Fibroblast of the aortic adventitia (primary cell): ENCODE measurements around the gene RBM45. TPM values are rescaled to one million over a fixed set of nuclear protein-coding genes. Genes with fewer than 3 reads are reported as not detected.
"Not testable (repeated sequence)": the region's sequence is repeated elsewhere in the genome, so short reads cannot be mapped to it uniquely, and the experiment has no call there.

Source experiments
- DNase-seq: peaks from one replicate; pipeline ENCODE4 v3.0.0-alpha.2; 2010; ENCODE audit warnings: low read depth
- H3K4me3 ChIP-seq: 2 replicates; pipeline ENCODE4 v1.5.1; 2011; ENCODE audit warnings: low read depth, mild to moderate bottlenecking, control low read depth, low read length, moderate library complexity
- total RNA-seq: library from RNA; depleted of rRNA; stranded (reverse); fragments of >200 nt; gene quantifications from 2 replicates; pipeline ENCODE4 v1.2.3, GENCODE V29; 2012; ENCODE audit warnings: low replicate concordance
- TF ChIP-seq, protein P1 (sequence below): IDR thresholded peaks from 2 replicates; pipeline ENCODE4 v1.5.1; 2011; ENCODE audit warnings: mild to moderate bottlenecking, low read length, control low read depth, inconsistent platforms; ENCODE audit not compliant: insufficient read depth

RBM45 gene
- total RNA-seq, 1 donor, result 19.5 TPM

DNA sequence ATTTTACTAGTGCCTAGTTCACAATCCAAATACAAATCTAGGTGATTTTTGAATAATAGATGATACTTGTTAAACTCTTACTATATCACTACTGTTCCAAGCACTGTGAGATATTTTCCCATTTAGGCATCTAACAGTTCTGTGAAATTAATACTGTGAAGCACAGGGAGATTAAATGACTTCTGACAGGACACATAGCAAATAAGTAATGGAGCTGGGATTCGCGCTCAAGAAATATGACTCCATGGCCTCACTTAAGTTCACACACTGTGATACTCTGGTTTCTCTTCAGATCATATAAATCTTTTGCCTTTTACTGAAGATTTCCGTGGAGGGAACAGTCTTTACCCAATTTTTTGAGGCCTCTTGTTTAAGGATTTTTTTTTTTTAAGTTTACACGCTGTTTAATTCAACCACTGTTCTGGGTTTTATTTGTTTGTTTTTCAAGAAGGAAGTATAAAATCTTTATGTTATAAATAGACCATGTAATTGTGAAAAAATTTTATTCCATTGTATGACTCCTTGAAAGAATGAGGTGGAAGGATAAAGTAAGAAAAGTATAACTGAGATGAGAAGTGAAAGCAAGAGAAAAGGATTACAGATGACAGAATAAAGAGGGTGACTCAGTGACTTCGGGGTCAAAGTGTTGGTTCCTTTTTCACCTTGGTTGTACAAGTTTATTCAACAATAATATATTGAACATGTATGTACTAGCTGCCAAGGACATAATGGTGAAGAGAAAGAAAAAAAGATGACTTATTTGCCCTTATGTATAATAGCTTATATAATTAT, 30.2 kb downstream of the RBM45 start:
- no peak overlapping the region for H3K4me3 ChIP-seq
- no peak for DNase-seq
- TF ChIP-seq, protein P1, sequence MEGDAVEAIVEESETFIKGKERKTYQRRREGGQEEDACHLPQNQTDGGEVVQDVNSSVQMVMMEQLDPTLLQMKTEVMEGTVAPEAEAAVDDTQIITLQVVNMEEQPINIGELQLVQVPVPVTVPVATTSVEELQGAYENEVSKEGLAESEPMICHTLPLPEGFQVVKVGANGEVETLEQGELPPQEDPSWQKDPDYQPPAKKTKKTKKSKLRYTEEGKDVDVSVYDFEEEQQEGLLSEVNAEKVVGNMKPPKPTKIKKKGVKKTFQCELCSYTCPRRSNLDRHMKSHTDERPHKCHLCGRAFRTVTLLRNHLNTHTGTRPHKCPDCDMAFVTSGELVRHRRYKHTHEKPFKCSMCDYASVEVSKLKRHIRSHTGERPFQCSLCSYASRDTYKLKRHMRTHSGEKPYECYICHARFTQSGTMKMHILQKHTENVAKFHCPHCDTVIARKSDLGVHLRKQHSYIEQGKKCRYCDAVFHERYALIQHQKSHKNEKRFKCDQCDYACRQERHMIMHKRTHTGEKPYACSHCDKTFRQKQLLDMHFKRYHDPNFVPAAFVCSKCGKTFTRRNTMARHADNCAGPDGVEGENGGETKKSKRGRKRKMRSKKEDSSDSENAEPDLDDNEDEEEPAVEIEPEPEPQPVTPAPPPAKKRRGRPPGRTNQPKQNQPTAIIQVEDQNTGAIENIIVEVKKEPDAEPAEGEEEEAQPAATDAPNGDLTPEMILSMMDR, result no peak

DNA sequence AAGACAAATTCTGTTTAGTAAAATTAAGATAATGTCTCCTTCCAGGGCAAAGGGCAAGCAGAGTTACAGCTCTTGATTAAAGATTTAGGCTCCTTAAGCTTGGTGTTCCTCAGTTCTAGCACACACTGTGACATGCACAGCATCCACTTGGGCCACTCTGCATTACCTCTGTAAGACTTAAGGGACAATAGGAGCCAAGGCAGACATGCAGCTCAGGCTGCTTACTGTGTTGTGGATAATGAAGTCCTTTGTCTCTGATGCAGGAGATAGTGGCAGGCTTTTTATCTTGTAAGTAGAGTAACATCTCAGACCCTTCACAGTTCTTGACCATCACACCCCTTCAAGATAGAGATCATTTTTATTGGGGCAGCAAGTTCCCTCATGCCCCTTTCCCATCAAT, 31.2 kb downstream of the RBM45 start:
- TF ChIP-seq, protein P1, result no peak
- H3K4me3 ChIP-seq, result no peak overlapping the region

DNA sequence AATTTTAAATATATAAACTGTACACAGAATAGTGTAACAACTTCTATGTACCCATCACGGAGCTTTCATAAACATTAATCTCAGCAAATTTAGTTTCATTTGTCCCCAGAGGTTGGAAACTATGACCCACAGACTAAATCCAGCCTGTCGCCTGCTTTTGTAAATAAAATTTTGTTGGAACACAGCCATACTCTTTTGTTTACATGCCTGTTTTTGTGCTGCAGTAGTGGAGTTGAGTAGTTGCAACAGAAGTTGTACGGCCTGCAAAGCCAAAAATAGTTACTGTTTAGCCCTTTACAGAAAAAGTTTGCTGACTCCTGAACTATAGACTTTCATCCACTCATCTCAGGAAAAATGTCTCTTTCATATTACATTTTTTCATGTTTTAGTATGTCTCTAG, 39.8 kb downstream of the RBM45 start:
- no peak for DNase-seq
- TF ChIP-seq, protein P1, result no peak
- H3K4me3 ChIP-seq, result no peak overlapping the region

More for the DNA sequence above, 31.2 kb downstream of the RBM45 start:
- no peak for DNase-seq

DNA sequence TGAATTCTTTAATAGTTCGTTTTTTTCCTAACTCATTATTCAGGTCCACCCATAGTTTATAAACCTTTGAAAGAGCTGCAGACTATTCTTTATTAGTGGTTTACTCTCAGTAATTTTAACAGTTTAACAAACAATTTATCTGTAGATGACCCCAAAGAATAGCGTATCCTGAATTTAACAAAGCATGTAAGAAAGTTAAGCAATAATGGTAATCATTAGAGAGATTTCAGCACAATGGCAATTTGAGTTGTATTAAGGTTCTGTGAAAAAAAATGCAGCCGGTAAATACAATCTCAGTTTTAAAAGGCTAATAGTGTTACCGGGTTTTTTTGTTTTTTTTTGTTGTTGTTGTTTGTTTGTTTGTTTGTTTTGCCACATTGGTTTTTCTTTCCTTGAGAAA, 40.3 kb downstream of the RBM45 start:
- TF ChIP-seq, protein P1, result no peak
- no peak for DNase-seq
- no peak overlapping the region for H3K4me3 ChIP-seq

DNA sequence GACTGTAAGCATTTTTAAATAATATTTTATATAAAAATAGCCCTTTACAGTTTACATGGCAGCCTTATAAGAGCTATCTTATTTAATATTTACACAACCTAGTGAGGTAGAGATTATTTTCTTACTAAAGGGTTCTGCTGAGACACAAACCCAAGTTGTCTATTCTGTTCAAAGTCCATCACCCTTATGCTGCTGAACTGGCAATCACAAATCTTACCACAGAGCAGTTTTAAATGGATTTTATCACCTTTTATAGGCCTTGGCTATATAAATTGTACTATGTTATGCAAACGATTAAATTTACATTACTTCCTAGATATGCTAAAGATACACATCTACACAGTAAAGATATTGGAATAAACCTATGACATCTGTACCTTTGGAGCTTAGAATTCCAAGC, 40.7 kb downstream of the RBM45 start:
- H3K4me3 ChIP-seq, result no peak overlapping the region
- DNase-seq, result no peak
- TF ChIP-seq, protein P1, result no peak

DNA sequence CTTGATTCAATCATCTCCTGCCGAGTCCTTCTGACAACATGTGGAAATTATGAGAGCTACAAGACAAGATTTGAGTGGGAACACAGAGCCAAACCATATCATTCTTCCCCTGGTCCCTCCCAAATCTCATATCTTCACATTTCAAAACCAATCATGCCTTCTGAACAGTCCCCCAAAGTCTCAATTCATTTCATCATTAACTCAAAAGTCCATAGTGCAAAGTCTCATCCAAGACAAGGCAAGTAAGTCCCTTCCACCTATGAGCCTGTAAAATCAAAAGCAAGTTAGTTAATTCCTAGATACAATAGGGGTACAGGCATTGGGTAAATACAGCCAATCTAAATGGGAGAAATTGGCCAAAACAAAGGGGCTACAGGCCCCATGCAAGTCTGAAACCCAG, 41.6 kb downstream of the RBM45 start:
- not testable (repeated sequence) for DNase-seq

DNA sequence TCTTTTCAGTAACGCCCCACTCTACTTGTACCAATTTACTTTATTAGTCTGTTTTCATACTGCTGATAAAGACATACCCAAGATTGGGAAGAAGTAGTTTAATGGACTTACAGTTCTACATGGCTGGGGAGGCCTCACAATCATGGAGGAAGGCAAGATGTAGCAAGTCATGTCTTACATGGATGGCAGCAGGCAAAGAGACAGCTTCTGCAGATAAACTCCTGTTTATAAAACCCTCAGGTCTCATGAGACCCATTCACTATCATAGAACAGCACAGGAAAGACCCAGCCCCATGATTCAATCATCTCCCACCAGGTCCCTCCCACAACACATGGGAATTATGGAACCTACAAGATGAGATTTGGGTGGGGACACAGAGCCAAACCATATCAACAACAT, 43.3 kb downstream of the RBM45 start:
- TF ChIP-seq, protein P1, result no peak
- H3K4me3 ChIP-seq, result no peak overlapping the region
- DNase-seq, result no peak

More for the DNA sequence above, 41.6 kb downstream of the RBM45 start:
- H3K4me3 ChIP-seq, result not testable (repeated sequence)
